ENCODE measurements around the gene DIABLO. TPM values are rescaled to one million over a fixed set of nuclear protein-coding genes. Genes with fewer than 3 reads are reported as not detected.

DIABLO gene
- total RNA-seq, 2 experiments from 2014 or later, result 51.8 to 52.0 TPM

DNA sequence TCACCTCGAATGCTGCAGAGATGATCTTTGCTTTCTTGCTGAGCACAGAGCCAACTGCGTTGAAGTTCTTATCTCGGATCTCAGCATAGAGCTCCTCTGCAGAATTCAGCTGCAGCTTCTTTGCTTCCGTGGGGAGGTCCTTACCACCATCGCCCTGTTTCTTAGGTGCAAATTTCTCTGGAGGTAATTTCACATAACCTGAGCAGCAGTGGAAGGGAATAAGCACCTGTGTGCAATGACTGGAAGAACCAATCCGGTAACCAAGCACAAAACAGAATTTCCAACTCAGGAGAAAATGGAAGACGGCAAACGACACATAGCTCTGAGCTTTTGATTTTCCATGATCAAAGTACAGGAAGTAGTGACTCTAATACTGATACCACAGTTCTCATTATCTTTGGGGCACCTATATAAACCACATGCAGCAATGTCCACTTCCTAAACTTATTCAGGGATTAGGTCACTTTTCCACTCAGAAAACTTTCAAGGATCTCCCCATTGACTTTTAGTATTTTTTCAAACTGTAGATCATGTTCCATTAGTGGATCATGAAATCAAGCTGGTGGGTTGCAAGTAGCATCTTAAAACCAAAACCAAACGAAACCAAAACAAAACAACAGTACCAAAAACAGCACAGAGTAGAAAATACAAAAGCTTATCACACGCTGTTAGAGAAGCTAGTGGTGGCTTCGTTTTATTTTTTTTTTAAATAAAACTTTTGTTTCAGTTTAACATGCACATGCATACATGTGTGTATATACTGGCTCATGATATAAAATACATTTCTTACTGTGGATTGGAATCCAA, 18.9 kb upstream of the DIABLO start:
- intact Hi-C loops (cut with micrococcal nuclease), result loop anchor here (1.0 kb wide), 2 partner anchors 18 to 22 kb away; partner anchors contain the start of genes DIABLO and VPS33A
- no peaks in the 10 kb centered on the region for H3K9me3 Mint-ChIP-seq
- peak overlapping the region; percentile 74 for H3K4me3 Mint-ChIP-seq
- no peaks in the 10 kb centered on the region for H3K27me3 Mint-ChIP-seq
- CTCF ChIA-PET, result interaction anchor here (0.8 to 2.5 kb wide), 5 partner anchors 19 to 229 kb away, joined by 3 to 10 read pairs (median 7); partner anchors contain the start of genes DIABLO and VPS33A
- peak overlapping the region; percentile 83 for H3K27ac Mint-ChIP-seq
- H3K36me3 Mint-ChIP-seq, result peaks cover 3% of the 10 kb centered on the region
- POLR2A ChIA-PET, result interaction anchor here (0.6 to 2.7 kb wide), 7 partner anchors 12 to 256 kb away, joined by 3 to 12 read pairs (median 5); partner anchors contain the start of genes DIABLO, VPS33A and ZCCHC8
- peaks cover 25% of the 10 kb centered on the region for H3K4me1 Mint-ChIP-seq (ENCODE audit: low read depth)
- peak; percentile 42 for DNase-seq

DNA sequence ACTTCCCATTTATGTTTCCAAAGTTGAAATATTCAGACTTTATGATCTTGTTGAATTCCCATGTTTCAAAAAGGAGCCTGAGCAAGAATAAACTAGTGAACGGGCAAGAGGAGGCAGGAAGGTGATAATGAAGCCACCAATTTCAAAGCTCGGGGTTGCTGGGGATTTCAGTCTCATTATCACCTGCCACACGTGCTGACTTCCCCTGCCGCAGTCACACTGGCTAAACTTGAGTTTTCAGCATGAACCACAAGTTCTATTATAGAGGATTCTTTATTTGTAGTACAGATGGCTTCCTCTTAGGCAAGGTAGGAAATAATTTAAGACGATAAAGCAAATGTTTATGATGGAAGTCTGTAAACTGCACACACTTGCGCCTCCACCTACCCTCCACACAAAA, 18.1 kb upstream of the DIABLO start:
- H3K36me3 Mint-ChIP-seq, result peaks cover 3% of the 10 kb centered on the region
- intact Hi-C loops (cut with micrococcal nuclease), result loop anchor here (1.0 kb wide), 1 partner anchor 18 kb away; the partner anchor contains the start of gene DIABLO
- H3K9me3 Mint-ChIP-seq, result no peaks in the 10 kb centered on the region
- H3K27me3 Mint-ChIP-seq, result no peaks in the 10 kb centered on the region
- H3K4me1 Mint-ChIP-seq (ENCODE audit: low read depth), result peaks cover 25% of the 10 kb centered on the region
- ChIA-PET POLR2A (interaction anchor here (0.6 to 2.7 kb wide), 5 partner anchors 18 to 412 kb away, joined by 3 to 12 read pairs (median 6); partner anchors contain the start of genes DIABLO, VPS33A and ZCCHC8), CTCF (interaction anchor here (0.8 to 2.5 kb wide), 4 partner anchors 18 to 230 kb away, joined by 3 to 10 read pairs (median 8); partner anchors contain the start of genes DIABLO and VPS33A)
- peak overlapping the region; percentile 83 for H3K27ac Mint-ChIP-seq
- peak; percentile 44 for DNase-seq
- peak overlapping the region; percentile 74 for H3K4me3 Mint-ChIP-seq

DNA sequence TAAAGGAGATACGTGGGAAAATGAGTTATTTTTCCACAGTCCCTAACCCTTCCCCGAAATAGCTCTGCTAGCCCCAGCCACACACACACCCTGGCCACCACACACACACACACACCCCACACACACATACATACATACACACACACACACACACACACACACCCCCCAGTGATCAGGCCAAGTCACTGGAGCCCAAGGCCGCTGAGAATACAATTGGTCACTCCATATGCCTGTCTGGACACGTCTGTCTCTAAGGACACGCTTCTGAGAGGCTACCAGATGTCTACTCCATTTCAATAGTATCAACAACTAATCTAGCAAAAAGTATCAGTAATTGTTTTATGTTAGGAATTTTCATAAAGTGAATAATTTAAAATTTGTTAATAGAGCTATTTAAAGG, 13.0 kb upstream of the DIABLO start:
- ChIA-PET POLR2A (no interaction called here), CTCF (interaction anchor here (1.1 kb wide), 1 partner anchor 184 kb away, joined by 3 read pairs; no protein-coding TSS in a partner anchor)
- H3K4me3 Mint-ChIP-seq, result no peak overlapping the region
- H3K36me3 Mint-ChIP-seq, result peaks cover 10% of the 10 kb centered on the region
- intact Hi-C loops (cut with micrococcal nuclease), result no loop called here
- H3K4me1 Mint-ChIP-seq (ENCODE audit: low read depth), result peaks cover 9% of the 10 kb centered on the region
- no peaks in the 10 kb centered on the region for H3K27me3 Mint-ChIP-seq
- DNase-seq, result no peak
- no peaks in the 10 kb centered on the region for H3K9me3 Mint-ChIP-seq
- H3K27ac Mint-ChIP-seq, result no peak overlapping the region

DNA sequence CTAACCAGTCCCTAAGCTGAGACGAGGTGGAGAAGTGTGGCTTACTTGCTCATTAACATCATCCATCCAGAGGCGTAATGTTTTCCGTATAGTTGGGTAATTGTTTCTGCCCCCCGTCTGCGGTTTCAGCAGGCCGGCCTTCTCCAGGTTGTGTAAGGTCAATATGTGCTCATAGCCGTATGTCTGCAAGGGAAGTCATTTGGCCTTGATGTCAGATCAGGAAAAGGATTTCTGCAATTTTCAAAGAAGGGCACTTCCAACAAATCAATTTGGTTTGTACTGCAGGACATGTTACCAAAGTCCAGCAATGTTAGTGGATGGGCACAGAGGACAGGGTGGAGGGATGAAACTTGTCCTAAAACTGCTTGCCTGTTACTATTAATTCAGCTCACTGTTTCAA, 9.9 kb upstream of the DIABLO start:
- Mint-ChIP-seq H3K4me3 (no peak overlapping the region), H3K27ac (no peak overlapping the region), H3K27me3 (no peaks in the 10 kb centered on the region), H3K36me3 (peaks cover 22% of the 10 kb centered on the region), H3K4me1 (ENCODE audit: low read depth) (no peaks in the 10 kb centered on the region), H3K9me3 (no peaks in the 10 kb centered on the region)
- intact Hi-C loops (cut with micrococcal nuclease), result no loop called here
- CTCF ChIA-PET, result no interaction called here
- POLR2A ChIA-PET, result no interaction called here
- no peak for DNase-seq

DNA sequence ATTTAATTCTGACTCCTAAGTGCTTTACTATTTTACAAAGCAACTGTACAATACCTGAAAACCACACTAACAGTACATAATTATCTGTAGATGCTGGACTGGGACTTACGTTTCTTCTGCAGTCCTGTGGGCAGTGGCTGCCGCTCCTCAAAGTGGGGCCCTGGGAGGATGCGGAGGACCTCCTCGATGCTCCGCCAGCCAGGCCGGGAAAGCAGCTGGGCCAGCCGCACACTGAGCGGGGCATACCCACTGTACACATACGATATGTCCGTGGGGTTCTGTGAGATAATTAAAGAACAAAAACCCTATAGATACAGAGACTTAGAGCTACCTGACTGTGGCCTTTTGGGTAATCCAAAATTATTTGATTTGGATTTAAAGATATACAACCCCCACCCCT, 6.8 kb upstream of the DIABLO start:
- intact Hi-C loops (cut with micrococcal nuclease), result no loop called here
- DNase-seq, result no peak
- Mint-ChIP-seq H3K4me1 (ENCODE audit: low read depth) (peaks cover 6% of the 10 kb centered on the region), H3K27ac (no peak overlapping the region), H3K27me3 (no peaks in the 10 kb centered on the region), H3K4me3 (no peak overlapping the region), H3K9me3 (no peaks in the 10 kb centered on the region), H3K36me3 (peaks cover 22% of the 10 kb centered on the region)
- ChIA-PET CTCF (no interaction called here), POLR2A (interaction anchor here (0.9 kb wide), 1 partner anchor 12 kb away, joined by 5 read pairs; no protein-coding TSS in a partner anchor)

DNA sequence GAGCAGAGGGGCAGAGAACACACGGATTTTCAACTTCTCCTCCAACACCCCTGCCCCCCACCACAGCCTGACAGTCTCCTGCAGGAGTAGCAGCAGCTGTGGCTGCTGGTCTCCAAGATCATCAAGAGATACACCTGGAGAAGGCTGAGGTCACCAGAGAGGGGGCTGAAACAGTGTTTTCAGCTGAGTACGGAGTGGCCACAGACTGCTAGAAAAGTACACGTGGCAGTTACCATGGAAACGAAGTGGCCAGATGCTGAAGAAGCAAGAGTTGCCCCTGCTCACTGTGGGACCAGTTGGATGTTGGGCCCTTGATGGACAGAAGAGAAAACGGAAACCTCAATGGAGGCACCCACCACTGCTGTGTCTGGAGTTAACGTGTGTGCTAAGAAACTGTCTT, 4.9 kb upstream of the DIABLO start:
- no peak overlapping the region for H3K4me3 Mint-ChIP-seq
- POLR2A ChIA-PET, result no interaction called here
- H3K27me3 Mint-ChIP-seq, result no peaks in the 10 kb centered on the region

DNA sequence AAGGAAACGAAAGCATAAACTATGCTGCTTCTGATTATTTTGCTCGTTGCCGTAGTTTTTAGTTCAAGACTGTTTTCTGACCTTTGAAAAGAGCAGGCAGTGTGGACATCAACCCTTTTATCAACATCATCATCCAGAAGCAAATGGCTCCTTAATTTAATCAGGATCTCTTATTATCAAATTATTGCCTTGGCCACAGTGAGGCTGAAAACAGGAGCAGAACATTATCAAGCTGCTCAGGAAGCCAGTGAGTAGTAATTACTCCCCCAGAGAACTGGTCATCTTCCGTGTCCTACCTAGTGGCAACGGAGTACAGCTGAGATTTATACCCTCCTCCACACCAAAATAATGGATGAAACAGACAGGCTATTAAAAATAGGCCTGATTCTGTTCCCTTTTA, 2.2 kb upstream of the DIABLO start:
- CTCF ChIA-PET, result interaction anchor here (1.4 kb wide), 1 partner anchor 12 kb away, joined by 3 read pairs; no protein-coding TSS in a partner anchor
- Mint-ChIP-seq H3K4me3 (peak overlapping the region; percentile 35), H3K9me3 (no peaks in the 10 kb centered on the region)

More for the DNA sequence above, 4.9 kb upstream of the DIABLO start:
- Mint-ChIP-seq H3K9me3 (no peaks in the 10 kb centered on the region), H3K27ac (no peak overlapping the region), H3K36me3 (peaks cover 18% of the 10 kb centered on the region), H3K4me1 (ENCODE audit: low read depth) (peaks cover 18% of the 10 kb centered on the region)
- CTCF ChIA-PET, result interaction anchor here (0.6 kb wide), 1 partner anchor 240 kb away, joined by 3 read pairs; no protein-coding TSS in a partner anchor
- no peak for DNase-seq
- intact Hi-C loops (cut with micrococcal nuclease), result no loop called here

DNA sequence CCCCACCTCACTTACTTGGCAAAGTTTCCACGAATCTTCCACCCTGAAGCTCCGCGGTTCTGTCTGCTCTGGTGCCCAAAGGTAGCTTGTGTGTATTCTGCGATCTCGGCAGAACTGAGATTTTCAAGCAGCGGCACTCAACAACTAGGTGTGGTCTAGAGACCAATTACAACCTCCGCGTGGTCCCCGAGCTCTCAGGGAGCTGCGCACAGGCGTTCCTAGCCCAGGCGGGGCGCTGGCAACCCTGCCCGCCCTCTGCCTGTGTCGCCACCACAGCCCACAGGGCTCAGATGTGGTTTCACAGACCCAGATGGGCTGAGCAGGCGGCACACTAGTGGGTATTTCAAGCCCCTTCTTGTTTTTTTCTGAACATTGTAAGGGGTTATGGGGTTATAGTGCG, 1.5 kb upstream of the DIABLO start:
- DNase-seq, result peak; percentile 38
- CTCF ChIA-PET, result interaction anchor here (0.7 to 2.4 kb wide), 3 partner anchors 11 to 39 kb away, joined by 3 to 9 read pairs (median 3); no protein-coding TSS in a partner anchor
- intact Hi-C loops (cut with micrococcal nuclease), result loop anchor here (2.0 to 10.0 kb wide), 2 partner anchors 299 to 433 kb away; partner anchors contain the start of genes KNTC1, RHOF and RSRC2

More for the DNA sequence above, 2.2 kb upstream of the DIABLO start:
- intact Hi-C loops (cut with micrococcal nuclease), result loop anchor here (10.0 kb wide), 1 partner anchor 433 kb away; the partner anchor contains the start of gene RHOF
- peaks cover 33% of the 10 kb centered on the region for H3K4me1 Mint-ChIP-seq (ENCODE audit: low read depth)
- no peaks in the 10 kb centered on the region for H3K27me3 Mint-ChIP-seq
- peaks cover 25% of the 10 kb centered on the region for H3K36me3 Mint-ChIP-seq
- DNase-seq, result no peak
- no peak overlapping the region for H3K27ac Mint-ChIP-seq
- POLR2A ChIA-PET, result no interaction called here

DNA sequence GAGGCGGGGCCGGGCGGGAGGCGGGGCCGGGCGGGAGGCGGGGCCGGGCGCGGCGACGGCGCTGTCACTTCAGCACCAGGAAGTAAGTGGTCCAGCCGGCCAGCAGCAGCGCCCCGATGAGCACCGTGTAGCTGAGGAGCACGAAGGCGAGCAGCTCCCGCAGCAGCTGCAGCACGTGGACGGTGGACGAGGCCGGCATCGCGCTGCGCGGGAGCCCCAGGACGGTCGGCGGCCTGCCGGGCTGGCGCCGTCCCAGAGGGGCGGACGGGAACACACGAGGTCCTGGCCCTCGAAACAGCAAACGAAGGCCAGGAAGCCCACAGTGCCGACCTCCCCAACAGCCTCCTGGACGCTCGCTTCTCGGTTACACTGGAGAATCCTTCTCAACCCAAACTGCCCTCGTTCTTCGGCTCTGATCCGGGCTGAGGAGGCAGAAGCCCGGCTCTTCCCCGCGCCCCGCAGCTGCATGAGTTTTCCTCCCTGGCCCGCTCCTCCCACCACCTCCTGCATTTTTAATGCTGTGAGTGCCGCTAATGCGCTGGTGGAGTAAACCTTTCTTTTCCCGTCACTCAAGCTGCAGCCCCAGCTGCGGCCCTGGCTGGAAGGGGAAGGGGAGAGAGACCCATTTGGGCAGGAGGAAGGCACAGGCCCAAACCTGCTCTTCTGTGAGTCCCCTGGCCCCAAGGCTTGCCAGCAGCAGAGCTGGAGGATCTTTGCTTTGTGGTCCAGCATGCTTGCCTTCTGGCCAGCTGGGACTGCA, 694 bp upstream of the DIABLO start:
- no peak overlapping the region for H3K27ac Mint-ChIP-seq
- ChIA-PET CTCF (interaction anchor here (0.7 to 2.4 kb wide), 5 partner anchors 10 to 40 kb away, joined by 3 to 9 read pairs (median 5); partner anchors contain the start of gene VPS33A), POLR2A (interaction anchor here (0.8 to 2.2 kb wide), 12 partner anchors 8 to 300 kb away, joined by 3 to 12 read pairs (median 4); partner anchors contain the start of genes B3GNT4, KNTC1, RSRC2 and VPS33A)
- intact Hi-C loops (cut with micrococcal nuclease), result loop anchor here (1.0 to 10.0 kb wide), 5 partner anchors 18 to 432 kb away; partner anchors contain the start of genes KNTC1, RHOF, RSRC2 and VPS33A
- no peaks in the 10 kb centered on the region for H3K9me3 Mint-ChIP-seq
- DNase-seq, result no peak
- H3K36me3 Mint-ChIP-seq, result peaks cover 24% of the 10 kb centered on the region
- H3K4me3 Mint-ChIP-seq, result peak overlapping the region; percentile 62
- peaks cover 40% of the 10 kb centered on the region for H3K4me1 Mint-ChIP-seq (ENCODE audit: low read depth)
- no peaks in the 10 kb centered on the region for H3K27me3 Mint-ChIP-seq

More for the DNA sequence above, 1.5 kb upstream of the DIABLO start:
- peaks cover 33% of the 10 kb centered on the region for H3K4me1 Mint-ChIP-seq (ENCODE audit: low read depth)
- H3K36me3 Mint-ChIP-seq, result peaks cover 22% of the 10 kb centered on the region
- H3K27me3 Mint-ChIP-seq, result no peaks in the 10 kb centered on the region
- peak overlapping the region; percentile 62 for H3K4me3 Mint-ChIP-seq
- POLR2A ChIA-PET, result interaction anchor here (1.3 to 1.6 kb wide), 2 partner anchors 39 to 61 kb away, joined by 4 read pairs; partner anchors contain the start of gene VPS33A
- no peak overlapping the region for H3K27ac Mint-ChIP-seq
- H3K9me3 Mint-ChIP-seq, result no peaks in the 10 kb centered on the region

DNA sequence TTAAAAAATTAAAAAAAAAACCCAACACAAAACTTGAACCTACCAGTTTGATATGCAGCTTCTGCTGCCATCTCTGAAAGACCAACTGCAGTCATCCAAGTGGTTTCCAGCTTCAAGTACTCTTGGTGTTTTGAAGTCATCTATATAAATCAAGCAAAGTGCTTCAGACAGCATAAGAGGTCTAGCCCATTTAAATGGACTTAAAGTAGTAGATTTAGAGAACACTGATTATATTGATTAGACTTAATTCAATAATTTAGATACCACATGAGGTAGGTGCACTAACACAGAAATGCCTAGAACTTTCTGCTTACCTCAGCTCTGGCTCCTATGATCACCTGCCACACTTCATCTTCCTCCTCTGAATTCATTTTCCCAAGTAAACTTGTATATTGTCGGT, 9.4 kb downstream of the DIABLO start:
- Mint-ChIP-seq H3K27me3 (no peaks in the 10 kb centered on the region), H3K4me1 (ENCODE audit: low read depth) (peaks cover 12% of the 10 kb centered on the region), H3K27ac (no peak overlapping the region), H3K9me3 (no peaks in the 10 kb centered on the region), H3K36me3 (peaks cover 35% of the 10 kb centered on the region), H3K4me3 (no peak overlapping the region)
- ChIA-PET CTCF (interaction anchor here (0.9 to 1.6 kb wide), 2 partner anchors 9 to 11 kb away, joined by 3 to 5 read pairs; partner anchors contain the start of gene DIABLO), POLR2A (interaction anchor here (0.7 to 2.2 kb wide), 2 partner anchors 9 to 75 kb away, joined by 3 to 8 read pairs; partner anchors contain the start of gene DIABLO)
- intact Hi-C loops (cut with micrococcal nuclease), result no loop called here
- no peak for DNase-seq

DNA sequence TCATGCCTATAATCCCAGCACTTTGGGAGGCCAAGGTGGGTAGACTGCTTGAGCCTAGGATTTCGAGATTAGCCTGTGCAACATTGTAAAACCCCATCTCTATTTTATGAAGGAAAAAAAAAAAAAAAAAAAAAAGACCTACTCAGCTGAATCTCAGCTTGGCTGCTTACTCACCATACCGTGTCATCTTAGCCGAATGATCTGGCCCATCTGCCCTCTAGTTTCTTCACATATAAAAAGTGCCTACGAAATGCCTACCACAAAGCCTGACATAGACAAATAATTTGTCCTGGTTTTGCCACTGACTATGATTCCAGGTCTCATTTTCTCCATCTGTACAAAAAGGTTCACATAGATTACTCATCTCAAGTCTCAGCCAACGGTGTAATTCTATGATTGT, 10.1 kb downstream of the DIABLO start:
- DNase-seq, result no peak
- H3K9me3 Mint-ChIP-seq, result no peaks in the 10 kb centered on the region
- H3K27ac Mint-ChIP-seq, result peak overlapping the region; percentile 35
- H3K27me3 Mint-ChIP-seq, result no peaks in the 10 kb centered on the region
- peaks cover 9% of the 10 kb centered on the region for H3K4me1 Mint-ChIP-seq (ENCODE audit: low read depth)
- peaks cover 34% of the 10 kb centered on the region for H3K36me3 Mint-ChIP-seq
- POLR2A ChIA-PET, result interaction anchor here (2.2 kb wide), 1 partner anchor 10 kb away, joined by 8 read pairs; the partner anchor contains the start of gene DIABLO
- no peak overlapping the region for H3K4me3 Mint-ChIP-seq
- CTCF ChIA-PET, result interaction anchor here (0.6 to 1.3 kb wide), 3 partner anchors 11 to 13 kb away, joined by 3 to 7 read pairs (median 3); partner anchors contain the start of gene B3GNT4
- intact Hi-C loops (cut with micrococcal nuclease), result no loop called here
